SU-DHL-6 (cell line): ENCODE measurements around the gene STIMATE.

Experiments used
- H2AFZ ChIP-seq: fragments of 200-600 bp; sonication (generic); 2 replicates; pipeline ENCODE4 v1.6.1; 2014; ENCODE audit warnings: low read depth, mild to moderate bottlenecking, moderate library complexity, mixed read lengths, antibody characterized with exemption, low read length; ENCODE audit not compliant: severe bottlenecking
- H3F3A ChIP-seq: fragments of 200-600 bp; shearing (Covaris generic); 2 replicates; pipeline ENCODE4 v1.6.0; 2016; ENCODE audit warnings: antibody characterized with exemption, mild to moderate bottlenecking; ENCODE audit not compliant: insufficient read depth
- H3K27ac ChIP-seq: fragments of 200-600 bp; sonication (generic); 2 replicates; pipeline ENCODE4 v1.5.1; 2016; ENCODE audit warnings: low read depth, mild to moderate bottlenecking, low read length, moderate library complexity, mixed read lengths
- H3K27me3 ChIP-seq: fragments of 200-600 bp; sonication (generic), shearing (Covaris generic); 2 replicates; pipeline ENCODE4 v1.6.0; 2014; ENCODE audit warnings: mild to moderate bottlenecking, low read length
- H3K36me3 ChIP-seq: fragments of 200-600 bp; sonication (generic); 2 replicates; pipeline ENCODE4 v1.6.1; 2014; ENCODE audit warnings: mild to moderate bottlenecking, low read length, mixed read lengths
- H3K4me2 ChIP-seq: fragments of 300-600, 200-600 bp; shearing (Covaris generic), sonication (generic); 2 replicates; pipeline ENCODE4 v1.6.0; 2014; ENCODE audit warnings: low read length, low read depth, mild to moderate bottlenecking; ENCODE audit not compliant: poor library complexity, severe bottlenecking
- H3K4me3 ChIP-seq: fragments of 200-600 bp; sonication (generic); 2 replicates; pipeline ENCODE4 v1.5.1; 2014; ENCODE audit warnings: antibody characterized with exemption, low read length, mild to moderate bottlenecking, mixed read lengths; ENCODE audit not compliant: insufficient read depth, poor library complexity, severe bottlenecking
- H3K79me2 ChIP-seq: fragments of 200-600 bp; sonication (generic); 2 replicates; pipeline ENCODE4 v1.6.1; 2014; ENCODE audit warnings: mild to moderate bottlenecking, low read length, moderate library complexity; ENCODE audit not compliant: insufficient read depth
- H3K9ac ChIP-seq: fragments of 200-600 bp; sonication (generic); 2 replicates; pipeline ENCODE4 v1.7.0; 2014; ENCODE audit warnings: mild to moderate bottlenecking, low read length
- H3K9me2 ChIP-seq: fragments of 200-600 bp; sonication (generic); replicated peaks from 2 replicates; pipeline ENCODE4 v1.6.1; 2014; ENCODE audit warnings: low read length; ENCODE audit not compliant: insufficient read depth
- H3K9me3 ChIP-seq: fragments of 200-600 bp; sonication (generic); 2 replicates; pipeline ENCODE4 v1.6.1; 2014; ENCODE audit warnings: low read length, mixed read lengths; ENCODE audit not compliant: insufficient read depth
- H4K20me1 ChIP-seq: fragments of 200-600 bp; sonication (generic); 2 replicates; pipeline ENCODE4 v1.6.1; 2014; ENCODE audit warnings: low read depth, mild to moderate bottlenecking, antibody characterized with exemption, low read length, moderate library complexity, mixed read lengths
- EZH2phosphoT487 ChIP-seq: fragments of 200-600 bp; sonication (generic), shearing (Covaris generic); conservative IDR thresholded peaks from 2 replicates; pipeline ENCODE4 v1.6.1; 2018; ENCODE audit warnings: mild to moderate bottlenecking, antibody characterized with exemption, low read length, moderate library complexity, mixed read lengths
- TF ChIP-seq, protein P1 (sequence below): fragments of 200-600 bp; sonication (generic); IDR thresholded peaks from one replicate; pipeline ENCODE4 v1.5.1; 2017; ENCODE audit warnings: antibody characterized with exemption, mild to moderate bottlenecking, low read length, moderate library complexity; ENCODE audit not compliant: insufficient read depth, poor library complexity, severe bottlenecking

Gene STIMATE

GRCh38 chr3:52859686-52860423, 37.5 kb downstream of the STIMATE start:
- Histone ChIP-seq H3K9me2 (no peaks in the 10 kb centered on the region), H3K27ac (no peak overlapping the region), H4K20me1 (no peaks in the 10 kb centered on the region), H3F3A (no peaks in the 10 kb centered on the region), H3K4me2 (no peak overlapping the region), H3K36me3 (no peaks in the 10 kb centered on the region), H3K4me3 (no peak overlapping the region), H3K27me3 (no peaks in the 10 kb centered on the region), H3K9ac (no peak overlapping the region), H2AFZ (no peak overlapping the region), H3K9me3 (no peaks in the 10 kb centered on the region), H3K79me2 (no peaks in the 10 kb centered on the region)
- TF ChIP-seq, protein P1, sequence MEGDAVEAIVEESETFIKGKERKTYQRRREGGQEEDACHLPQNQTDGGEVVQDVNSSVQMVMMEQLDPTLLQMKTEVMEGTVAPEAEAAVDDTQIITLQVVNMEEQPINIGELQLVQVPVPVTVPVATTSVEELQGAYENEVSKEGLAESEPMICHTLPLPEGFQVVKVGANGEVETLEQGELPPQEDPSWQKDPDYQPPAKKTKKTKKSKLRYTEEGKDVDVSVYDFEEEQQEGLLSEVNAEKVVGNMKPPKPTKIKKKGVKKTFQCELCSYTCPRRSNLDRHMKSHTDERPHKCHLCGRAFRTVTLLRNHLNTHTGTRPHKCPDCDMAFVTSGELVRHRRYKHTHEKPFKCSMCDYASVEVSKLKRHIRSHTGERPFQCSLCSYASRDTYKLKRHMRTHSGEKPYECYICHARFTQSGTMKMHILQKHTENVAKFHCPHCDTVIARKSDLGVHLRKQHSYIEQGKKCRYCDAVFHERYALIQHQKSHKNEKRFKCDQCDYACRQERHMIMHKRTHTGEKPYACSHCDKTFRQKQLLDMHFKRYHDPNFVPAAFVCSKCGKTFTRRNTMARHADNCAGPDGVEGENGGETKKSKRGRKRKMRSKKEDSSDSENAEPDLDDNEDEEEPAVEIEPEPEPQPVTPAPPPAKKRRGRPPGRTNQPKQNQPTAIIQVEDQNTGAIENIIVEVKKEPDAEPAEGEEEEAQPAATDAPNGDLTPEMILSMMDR: no peak
- TF ChIP-seq EZH2phosphoT487: no peak

DNA sequence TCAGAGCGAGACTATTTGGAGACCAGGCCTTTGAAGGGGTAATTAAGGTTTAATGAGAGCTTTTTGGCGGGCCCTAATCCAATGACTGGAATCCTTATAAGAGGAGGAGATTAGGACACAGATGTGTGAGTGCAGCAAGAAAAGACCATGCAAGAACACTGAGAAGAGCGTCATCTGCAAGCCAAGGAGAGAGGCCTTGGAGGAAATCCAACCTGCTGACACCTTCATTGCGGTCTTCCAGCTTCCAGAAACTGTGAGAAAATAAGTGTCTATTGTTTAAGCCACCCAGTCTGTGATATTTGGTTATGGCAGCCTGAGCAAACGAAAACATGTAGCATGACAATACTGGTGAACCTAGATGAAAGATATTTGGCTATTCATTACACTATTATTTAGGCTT, 39.5 kb downstream of the STIMATE start:
- H3K4me3 ChIP-seq: no peak overlapping the region
- no peak overlapping the region for H3K27ac ChIP-seq
- H3K9me3 ChIP-seq: no peaks in the 10 kb centered on the region
- H4K20me1 ChIP-seq: no peaks in the 10 kb centered on the region
- H3K27me3 ChIP-seq: no peaks in the 10 kb centered on the region
- no peak for TF ChIP-seq EZH2phosphoT487
- TF ChIP-seq, protein P1: no peak
- no peak overlapping the region for H2AFZ ChIP-seq
- no peak overlapping the region for H3K9ac ChIP-seq
- no peak overlapping the region for H3K4me2 ChIP-seq
- no peaks in the 10 kb centered on the region for H3F3A ChIP-seq
- no peaks in the 10 kb centered on the region for H3K79me2 ChIP-seq
- no peaks in the 10 kb centered on the region for H3K36me3 ChIP-seq
- H3K9me2 ChIP-seq: no peaks in the 10 kb centered on the region

- TF ChIP-seq, protein P1: no peak
- no peak for TF ChIP-seq EZH2phosphoT487
- Histone ChIP-seq H3F3A (no peaks in the 10 kb centered on the region), H3K4me2 (no peak overlapping the region), H3K36me3 (no peaks in the 10 kb centered on the region), H3K9me3 (no peaks in the 10 kb centered on the region), H2AFZ (no peak overlapping the region), H3K9me2 (no peaks in the 10 kb centered on the region), H3K27me3 (no peaks in the 10 kb centered on the region), H3K79me2 (no peaks in the 10 kb centered on the region), H4K20me1 (no peaks in the 10 kb centered on the region), H3K4me3 (no peak overlapping the region), H3K9ac (no peak overlapping the region), H3K27ac (no peak overlapping the region)
Measured at GRCh38 chr3:52857133-52857532, 40.2 kb downstream of the STIMATE start.
